ENCODE measurements around the gene STYXL1.

The STYXL1 gene

GRCh38 chr7:75994388-75995051, 53.3 kb downstream of the STYXL1 start, which contains the start of gene TMEM120A:
Gene TMEM120A (minus strand): TSS chr7:75994595. CDS start chr7:75994570, 25 bp downstream.
- H3K9me2 ChIP-seq (replicated peaks; ENCODE audit: control insufficient read depth, low read length) = no peaks in the 10 kb centered on the region
- H3K9me3 ChIP-seq (ENCODE audit: control insufficient read depth, insufficient read depth, low read length) = no peaks in the 10 kb centered on the region
- no peaks in the 10 kb centered on the region for H3K27me3 ChIP-seq (ENCODE audit: control insufficient read depth, low read length)
- H4K20me1 ChIP-seq (ENCODE audit: control insufficient read depth, insufficient read depth, low read depth, low read length) = no peaks in the 10 kb centered on the region
- H3K4me1 ChIP-seq (ENCODE audit: control insufficient read depth, low read length) = peaks cover 18% of the 10 kb centered on the region
- H3K27ac ChIP-seq (ENCODE audit: low read depth, low read length) = no peak within 1 kb of the TSS
- peak within 1 kb of the TSS; percentile 79 for H3K4me2 ChIP-seq (ENCODE audit: low read length)
- H3K36me3 ChIP-seq (ENCODE audit: control insufficient read depth, low read length) = peaks cover 26% of the 10 kb centered on the region
- H3K79me2 ChIP-seq (ENCODE audit: control insufficient read depth, low read length) = no peaks in the 10 kb centered on the region
- peaks cover 3% of the 10 kb centered on the region; the same call in 1 of the 2 replicates for H3F3A ChIP-seq (ENCODE audit: control insufficient read depth, insufficient read depth)
- TF ChIP-seq CTCF (IDR thresholded peaks at IDR 0.05; ENCODE audit: low read depth, low read length, poor library complexity, severe bottlenecking) = no peak
- no peak for TF ChIP-seq EZH2phosphoT487 (IDR thresholded peaks at IDR 0.05; ENCODE audit: borderline replicate concordance, low read length)
- H3K4me3 ChIP-seq (ENCODE audit: low read length) = peak within 1 kb of the TSS; percentile 83

- Histone ChIP-seq H3K4me2 (ENCODE audit: low read length) (peak overlapping the region; percentile 79), H3K9me3 (ENCODE audit: control insufficient read depth, insufficient read depth, low read length) (no peaks in the 10 kb centered on the region), H3K36me3 (ENCODE audit: control insufficient read depth, low read length) (peaks cover 26% of the 10 kb centered on the region), H3K4me3 (ENCODE audit: low read length) (peak overlapping the region; percentile 83), H3K79me2 (ENCODE audit: control insufficient read depth, low read length) (no peaks in the 10 kb centered on the region), H3K4me1 (ENCODE audit: control insufficient read depth, low read length) (peaks cover 22% of the 10 kb centered on the region), H3K9me2 (replicated peaks; ENCODE audit: control insufficient read depth, low read length) (no peaks in the 10 kb centered on the region), H3F3A (ENCODE audit: control insufficient read depth, insufficient read depth) (peaks cover 3% of the 10 kb centered on the region; the same call in 1 of the 2 replicates), H4K20me1 (ENCODE audit: control insufficient read depth, insufficient read depth, low read depth, low read length) (no peaks in the 10 kb centered on the region), H3K27me3 (ENCODE audit: control insufficient read depth, low read length) (no peaks in the 10 kb centered on the region), H3K27ac (ENCODE audit: low read depth, low read length) (no peak overlapping the region)
- no peak for TF ChIP-seq EZH2phosphoT487 (IDR thresholded peaks at IDR 0.05; ENCODE audit: borderline replicate concordance, low read length)
- TF ChIP-seq CTCF (IDR thresholded peaks at IDR 0.05; ENCODE audit: low read depth, low read length, poor library complexity, severe bottlenecking) = no peak
These were observed 54.0 kb downstream of the STYXL1 start for GRCh38 chr7:75993689-75994387.

- TF ChIP-seq EZH2phosphoT487 (IDR thresholded peaks at IDR 0.05; ENCODE audit: borderline replicate concordance, low read length) (no peak), CTCF (IDR thresholded peaks at IDR 0.05; ENCODE audit: low read depth, low read length, poor library complexity, severe bottlenecking) (no peak)
- H3K36me3 ChIP-seq (ENCODE audit: control insufficient read depth, low read length) = peaks cover 15% of the 10 kb centered on the region
These were observed 55.6 kb downstream of the STYXL1 start for GRCh38 chr7:75992083-75992755.

More at GRCh38 chr7:75992083-75992755, 55.6 kb downstream of the STYXL1 start:
- Histone ChIP-seq H3K4me3 (ENCODE audit: low read length) (no peak overlapping the region), H3K4me2 (ENCODE audit: low read length) (no peak overlapping the region), H4K20me1 (ENCODE audit: control insufficient read depth, insufficient read depth, low read depth, low read length) (no peaks in the 10 kb centered on the region; the same call in 1 of the 2 replicates), H3K27ac (ENCODE audit: low read depth, low read length) (no peak overlapping the region), H3K27me3 (ENCODE audit: control insufficient read depth, low read length) (no peaks in the 10 kb centered on the region), H3K9me2 (replicated peaks; ENCODE audit: control insufficient read depth, low read length) (no peaks in the 10 kb centered on the region), H3F3A (ENCODE audit: control insufficient read depth, insufficient read depth) (no peaks in the 10 kb centered on the region), H3K9me3 (ENCODE audit: control insufficient read depth, insufficient read depth, low read length) (no peaks in the 10 kb centered on the region), H3K4me1 (ENCODE audit: control insufficient read depth, low read length) (peaks cover 17% of the 10 kb centered on the region), H3K79me2 (ENCODE audit: control insufficient read depth, low read length) (no peaks in the 10 kb centered on the region)
